K562 (cell line): Measurements from ENCODE around the gene GLB1L3. TPM values are rescaled to one million over a fixed set of nuclear protein-coding genes. Genes with fewer than 3 reads are reported as not detected.

Experiments used
- C11orf30 ChIP-seq: fragments of 450-650 bp; IDR thresholded peaks from 2 replicates; pipeline ENCODE4 v1.6.1; 2016; ENCODE audit warnings: low read depth, mild to moderate bottlenecking
- CCNT2 ChIP-seq: IDR thresholded peaks from 2 replicates; pipeline ENCODE4 v1.6.1; 2011; ENCODE audit warnings: borderline replicate concordance, low read depth, mild to moderate bottlenecking, moderate library complexity, mixed read lengths, low read length; ENCODE audit not compliant: insufficient read length; ENCODE audit errors: extremely low read depth
- CXXC5 ChIP-seq: fragments of 250-450 bp; sonication (Bioruptor Pico); IDR thresholded peaks from 2 replicates; pipeline ENCODE4 v1.8.0; 2022; ENCODE audit warnings: inconsistent platforms, mild to moderate bottlenecking, moderate library complexity
- KDM5B ChIP-seq: fragments of 200-600 bp; sonication (generic); IDR thresholded peaks from 2 replicates; pipeline ENCODE4 v1.6.1; 2012; ENCODE audit warnings: low read depth, mild to moderate bottlenecking, moderate library complexity, low read length, control low read depth, inconsistent platforms; ENCODE audit not compliant: insufficient replicate concordance
- L3MBTL2 ChIP-seq: fragments of 450-650 bp; IDR thresholded peaks from 2 replicates; pipeline ENCODE4 v1.6.1; 2016; ENCODE audit warnings: mild to moderate bottlenecking, moderate library complexity
- POLR2AphosphoS5 ChIP-seq: IDR thresholded peaks from 2 replicates; pipeline ENCODE4 v1.6.1; 2011; ENCODE audit warnings: mild to moderate bottlenecking, low read depth, low read length, moderate library complexity; ENCODE audit not compliant: control insufficient read depth, insufficient read depth
- POU5F1 ChIP-seq: fragments of 150-350 bp; IDR thresholded peaks from 2 replicates; pipeline ENCODE4 v1.6.1; 2014; ENCODE audit warnings: borderline replicate concordance, low read length, low read depth, mild to moderate bottlenecking; ENCODE audit not compliant: partially characterized antibody
- RBBP5 ChIP-seq: fragments of 200-600 bp; sonication (generic); IDR thresholded peaks from 2 replicates; pipeline ENCODE4 v1.6.1; 2012; ENCODE audit warnings: borderline replicate concordance, mild to moderate bottlenecking, low read length, control low read depth, inconsistent platforms; ENCODE audit not compliant: insufficient read depth, poor library complexity, severe bottlenecking
- SRSF9 ChIP-seq: fragments of 200-400 bp; formaldehyde crosslinking; IDR thresholded peaks from 2 replicates; pipeline ENCODE4 v1.6.1; 2017; ENCODE audit warnings: low read depth, low read length, borderline replicate concordance
- TAF1 ChIP-seq: IDR thresholded peaks from 2 replicates; pipeline ENCODE4 v1.6.1; 2011; ENCODE audit warnings: mild to moderate bottlenecking, low read length, moderate library complexity; ENCODE audit not compliant: insufficient read depth, control insufficient read depth, severe bottlenecking; ENCODE audit errors: extremely low read depth
- TCFL5 ChIP-seq: fragments of 250-450 bp; sonication (Bioruptor Pico); conservative IDR thresholded peaks from 2 replicates; pipeline ENCODE4 v1.6.1; 2021; ENCODE audit warnings: mild to moderate bottlenecking, moderate library complexity, matching md5 sums
- ZBTB7A ChIP-seq: IDR thresholded peaks from 2 replicates; pipeline ENCODE4 v1.6.1; 2011; ENCODE audit warnings: low read depth, mild to moderate bottlenecking, low read length, moderate library complexity, borderline replicate concordance; ENCODE audit not compliant: control insufficient read depth
- ZNF143 ChIP-seq: sonication (generic); formaldehyde crosslinking; IDR thresholded peaks from 2 replicates; pipeline ENCODE4 v1.9.0; 2022; ENCODE audit warnings: mild to moderate bottlenecking, missing genetic modification reagents
- ZNF311 ChIP-seq: fragments of 250-450 bp; sonication (Bioruptor Pico); IDR thresholded peaks from 2 replicates; pipeline ENCODE4 v1.4.0; 2020; ENCODE audit warnings: mild to moderate bottlenecking, moderate library complexity
- polyA plus RNA-seq, 8 experiments: library from polyadenylated mRNA; depleted of rRNA in 4 of 8; stranded (reverse) in 5 of 8; unstranded in 3 of 8; fragments of >200 nt; fragmentation: Nextera tagmentation in 2 of 8; fragmentation: Illumina TruSeq in 1 of 8; extraction: Ambion mirVana in 2 of 8; extraction: Trizol in 1 of 8; gene quantifications; 2 replicates each; pipeline versions ENCODE4 v1.2.1 to v1.2.3, GENCODE V29; 2011 to 2014; ENCODE audit warnings: inconsistent platforms in 1 of 8, missing spikeins in 1 of 8
- total RNA-seq, 7 experiments: library from RNA; depleted of rRNA in 6 of 7; stranded (reverse); fragments of >200 nt in 6 of 7; fragmentation: Illumina TruSeq in 2 of 7; extraction: Trizol in 2 of 7; gene quantifications; 2 replicates each; pipeline versions ENCODE4 v1.2.1 to v1.2.3, GENCODE V29; 2011 to 2021; ENCODE audit warnings: low replicate concordance in 1 of 7
- TF ChIP-seq, protein P1 (sequence below), 2 experiments: IDR thresholded peaks; 2 replicates each; pipeline ENCODE4 v1.6.1; 2011; ENCODE audit warnings: borderline replicate concordance in 1 of 2, control low read depth in 1 of 2, low read depth in 1 of 2, low read length in 1 of 2, mild to moderate bottlenecking in 1 of 2, mixed read lengths in 1 of 2, moderate library complexity in 1 of 2; ENCODE audit not compliant: insufficient read depth in 1 of 2, insufficient read length in 1 of 2, poor library complexity in 1 of 2, severe bottlenecking in 1 of 2; ENCODE audit errors: extremely low read depth in 1 of 2
- TF ChIP-seq, protein P2 (sequence below): fragments of 450-650 bp; IDR thresholded peaks from 2 replicates; pipeline ENCODE4 v1.6.1; 2014; ENCODE audit warnings: low read depth, mild to moderate bottlenecking, moderate library complexity, borderline replicate concordance
- TF ChIP-seq, protein P3 (sequence below): sonication (generic); formaldehyde crosslinking; IDR thresholded peaks from 2 replicates; pipeline ENCODE4 v1.8.0; 2022; ENCODE audit warnings: missing genetic modification reagents, mild to moderate bottlenecking, moderate library complexity, borderline replicate concordance
- TF ChIP-seq, protein P4 (sequence below), 2 experiments: IDR thresholded peaks; 2 replicates each; pipeline ENCODE4 v1.6.1; 2012; ENCODE audit warnings: improper control_type of control experiment in 2 of 2, low read depth in 2 of 2, low read length in 2 of 2, borderline replicate concordance in 1 of 2

Gene GLB1L3
- total and polyA plus RNA-seq, 9 of the 15 experiments (the other 6 are each of a cell fraction or from before 2014, with no cell fraction given): 0.18 to 3.3 (median 0.49) TPM

DNA sequence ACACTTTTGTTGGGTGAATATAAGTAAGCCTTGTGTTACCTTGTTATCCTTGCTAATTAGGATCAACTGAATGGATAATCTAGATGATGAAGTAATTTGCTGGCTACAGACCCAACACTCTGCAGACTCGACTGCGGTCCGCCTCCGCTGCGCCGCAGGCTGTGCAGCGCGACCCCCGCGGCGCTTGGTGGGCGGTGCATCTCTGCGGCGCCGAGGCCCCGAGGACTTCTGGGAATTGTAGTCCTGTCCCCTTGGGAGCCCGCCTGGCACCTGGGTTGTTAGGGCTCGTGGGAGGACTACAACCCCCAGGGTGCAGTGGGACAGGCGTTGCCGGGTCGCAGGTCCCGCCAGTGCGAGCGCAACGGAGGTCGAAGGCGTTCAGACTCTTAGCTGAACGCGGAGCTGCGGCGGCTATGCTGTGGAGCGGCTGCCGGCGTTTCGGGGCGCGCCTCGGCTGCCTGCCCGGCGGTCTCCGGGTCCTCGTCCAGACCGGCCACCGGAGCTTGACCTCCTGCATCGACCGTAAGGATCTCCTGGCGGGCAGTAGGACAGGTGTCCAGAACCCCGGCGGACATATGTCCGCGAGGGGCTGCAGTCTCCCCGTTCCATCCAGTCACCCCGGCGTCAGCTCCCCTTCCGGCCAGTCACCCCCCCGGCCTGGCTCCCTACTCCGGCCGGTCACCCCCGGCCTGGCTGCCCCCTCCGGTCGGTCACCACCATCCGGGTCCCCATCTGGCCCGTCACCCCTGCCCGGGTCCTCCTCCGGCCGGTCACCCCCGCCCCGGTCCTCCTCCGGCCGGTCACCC is 22.8 kb upstream of the GLB1L3 start, which contains the start of the genes ACAD8 and THYN1 (continued):
- TF ChIP-seq, protein P1, sequence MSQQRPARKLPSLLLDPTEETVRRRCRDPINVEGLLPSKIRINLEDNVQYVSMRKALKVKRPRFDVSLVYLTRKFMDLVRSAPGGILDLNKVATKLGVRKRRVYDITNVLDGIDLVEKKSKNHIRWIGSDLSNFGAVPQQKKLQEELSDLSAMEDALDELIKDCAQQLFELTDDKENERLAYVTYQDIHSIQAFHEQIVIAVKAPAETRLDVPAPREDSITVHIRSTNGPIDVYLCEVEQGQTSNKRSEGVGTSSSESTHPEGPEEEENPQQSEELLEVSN (IDR thresholded peaks at IDR 0.05; ENCODE audit: borderline replicate concordance in 1 of 2, extremely low read depth in 1 of 2, insufficient read depth in 1 of 2, insufficient read length in 1 of 2, low read depth in 1 of 2, low read length in 1 of 2, poor library complexity in 1 of 2, severe bottlenecking in 1 of 2): peak; percentile 60 to 73
- TF ChIP-seq, protein P2, sequence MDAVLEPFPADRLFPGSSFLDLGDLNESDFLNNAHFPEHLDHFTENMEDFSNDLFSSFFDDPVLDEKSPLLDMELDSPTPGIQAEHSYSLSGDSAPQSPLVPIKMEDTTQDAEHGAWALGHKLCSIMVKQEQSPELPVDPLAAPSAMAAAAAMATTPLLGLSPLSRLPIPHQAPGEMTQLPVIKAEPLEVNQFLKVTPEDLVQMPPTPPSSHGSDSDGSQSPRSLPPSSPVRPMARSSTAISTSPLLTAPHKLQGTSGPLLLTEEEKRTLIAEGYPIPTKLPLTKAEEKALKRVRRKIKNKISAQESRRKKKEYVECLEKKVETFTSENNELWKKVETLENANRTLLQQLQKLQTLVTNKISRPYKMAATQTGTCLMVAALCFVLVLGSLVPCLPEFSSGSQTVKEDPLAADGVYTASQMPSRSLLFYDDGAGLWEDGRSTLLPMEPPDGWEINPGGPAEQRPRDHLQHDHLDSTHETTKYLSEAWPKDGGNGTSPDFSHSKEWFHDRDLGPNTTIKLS: peak; percentile 86
- TF ChIP-seq SRSF9 (no peak), C11orf30 (peak; percentile 62; the same call in 1 of the 2 replicates), L3MBTL2 (peak; percentile 72), POU5F1 (peak; percentile 46), RBBP5 (peak; percentile 73), TAF1 (peak; percentile 49), CXXC5 (CRISPR knock-in tag) (peak; percentile 99), KDM5B (peak; percentile 85), ZBTB7A (peak; percentile 89), POLR2AphosphoS5 (peak; percentile 42; the same call in 1 of the 2 replicates), ZNF143 (CRISPR knock-in tag) (peak; percentile 95), ZNF311 (peak; percentile 31; the same call in 1 of the 2 replicates), TCFL5 (CRISPR knock-in tag) (no peak), CCNT2 (peak; percentile 68)
- TF ChIP-seq, protein P3, sequence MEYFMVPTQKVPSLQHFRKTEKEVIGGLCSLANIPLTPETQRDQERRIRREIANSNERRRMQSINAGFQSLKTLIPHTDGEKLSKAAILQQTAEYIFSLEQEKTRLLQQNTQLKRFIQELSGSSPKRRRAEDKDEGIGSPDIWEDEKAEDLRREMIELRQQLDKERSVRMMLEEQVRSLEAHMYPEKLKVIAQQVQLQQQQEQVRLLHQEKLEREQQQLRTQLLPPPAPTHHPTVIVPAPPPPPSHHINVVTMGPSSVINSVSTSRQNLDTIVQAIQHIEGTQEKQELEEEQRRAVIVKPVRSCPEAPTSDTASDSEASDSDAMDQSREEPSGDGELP: peak; percentile 71; the same call in 1 of the 2 replicates
- TF ChIP-seq, protein P4, sequence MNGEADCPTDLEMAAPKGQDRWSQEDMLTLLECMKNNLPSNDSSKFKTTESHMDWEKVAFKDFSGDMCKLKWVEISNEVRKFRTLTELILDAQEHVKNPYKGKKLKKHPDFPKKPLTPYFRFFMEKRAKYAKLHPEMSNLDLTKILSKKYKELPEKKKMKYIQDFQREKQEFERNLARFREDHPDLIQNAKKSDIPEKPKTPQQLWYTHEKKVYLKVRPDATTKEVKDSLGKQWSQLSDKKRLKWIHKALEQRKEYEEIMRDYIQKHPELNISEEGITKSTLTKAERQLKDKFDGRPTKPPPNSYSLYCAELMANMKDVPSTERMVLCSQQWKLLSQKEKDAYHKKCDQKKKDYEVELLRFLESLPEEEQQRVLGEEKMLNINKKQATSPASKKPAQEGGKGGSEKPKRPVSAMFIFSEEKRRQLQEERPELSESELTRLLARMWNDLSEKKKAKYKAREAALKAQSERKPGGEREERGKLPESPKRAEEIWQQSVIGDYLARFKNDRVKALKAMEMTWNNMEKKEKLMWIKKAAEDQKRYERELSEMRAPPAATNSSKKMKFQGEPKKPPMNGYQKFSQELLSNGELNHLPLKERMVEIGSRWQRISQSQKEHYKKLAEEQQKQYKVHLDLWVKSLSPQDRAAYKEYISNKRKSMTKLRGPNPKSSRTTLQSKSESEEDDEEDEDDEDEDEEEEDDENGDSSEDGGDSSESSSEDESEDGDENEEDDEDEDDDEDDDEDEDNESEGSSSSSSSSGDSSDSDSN (IDR thresholded peaks at IDR 0.05; ENCODE audit: borderline replicate concordance in 1 of 2, low read depth in 2 of 2, low read length in 2 of 2): peak; percentile 44 to 82; a peak in 3 of 4 replicates
